NCI-H2081 (cell line): Measurements from ENCODE around the gene PAN2.
"Not testable (repeated sequence)": the region's sequence is repeated elsewhere in the genome, so short reads cannot be mapped to it uniquely, and the experiment has no call there.

Experiments
- DNase-seq, 2 experiments: peaks; one replicate each; lab custom pipeline; 2025; lab: John Stamatoyannopoulos, UW

The PAN2 gene

GRCh38 chr12:56307221-56307965, 26.4 kb downstream of the PAN2 start:
- DNase-seq, result no peak

GRCh38 chr12:56304872-56305590, 28.8 kb downstream of the PAN2 start:
- no peak for DNase-seq

GRCh38 chr12:56304276-56304675, 29.5 kb downstream of the PAN2 start:
- DNase-seq, result no peak

- peak in 1 of 2 experiments; percentile 58 for DNase-seq
Observed at GRCh38 chr12:56300644-56301464, 32.9 kb downstream of the PAN2 start.

GRCh38 chr12:56299853-56300643, 33.8 kb downstream of the PAN2 start, which contains the start of gene CS:
CS (minus strand) TSS chr12:56300330; CDS start chr12:56300201, 129 bp downstream.
- DNase-seq, result peak; percentile 98 to 99

GRCh38 chr12:56299308-56299852, 34.4 kb downstream of the PAN2 start:
- peak in 1 of 2 experiments; percentile 10 for DNase-seq

GRCh38 chr12:56298828-56299227, 35.0 kb downstream of the PAN2 start:
- no peak for DNase-seq

GRCh38 chr12:56297400-56297799, 36.4 kb downstream of the PAN2 start:
- DNase-seq, result no peak

- DNase-seq, result no peak
Observed at GRCh38 chr12:56296295-56296694, 37.5 kb downstream of the PAN2 start.

- DNase-seq, result no peak
Observed at GRCh38 chr12:56293795-56294194, 40.0 kb downstream of the PAN2 start.

- no peak for DNase-seq
Observed at GRCh38 chr12:56288705-56289387, 45.0 kb downstream of the PAN2 start.

- DNase-seq, result no peak
Observed at GRCh38 chr12:56286044-56286830, 47.6 kb downstream of the PAN2 start.

GRCh38 chr12:56284263-56284662, 49.5 kb downstream of the PAN2 start:
- not testable (repeated sequence) for DNase-seq

GRCh38 chr12:56282579-56282978, 51.2 kb downstream of the PAN2 start:
- no peak for DNase-seq

- DNase-seq, result no peak
Observed at GRCh38 chr12:56282030-56282429, 51.8 kb downstream of the PAN2 start.

- no peak for DNase-seq
Observed at GRCh38 chr12:56280849-56281248, 53.0 kb downstream of the PAN2 start.

- no peak for DNase-seq
Observed at GRCh38 chr12:56278905-56279304, 54.9 kb downstream of the PAN2 start.

- no peak for DNase-seq
Observed at GRCh38 chr12:56274299-56274698, 59.5 kb downstream of the PAN2 start.

GRCh38 chr12:56272468-56272867, 61.3 kb downstream of the PAN2 start:
- not testable (repeated sequence) for DNase-seq

GRCh38 chr12:56271031-56271430, 62.8 kb downstream of the PAN2 start:
- no peak for DNase-seq
